ENCODE data around the gene TTC39C.

DNA sequence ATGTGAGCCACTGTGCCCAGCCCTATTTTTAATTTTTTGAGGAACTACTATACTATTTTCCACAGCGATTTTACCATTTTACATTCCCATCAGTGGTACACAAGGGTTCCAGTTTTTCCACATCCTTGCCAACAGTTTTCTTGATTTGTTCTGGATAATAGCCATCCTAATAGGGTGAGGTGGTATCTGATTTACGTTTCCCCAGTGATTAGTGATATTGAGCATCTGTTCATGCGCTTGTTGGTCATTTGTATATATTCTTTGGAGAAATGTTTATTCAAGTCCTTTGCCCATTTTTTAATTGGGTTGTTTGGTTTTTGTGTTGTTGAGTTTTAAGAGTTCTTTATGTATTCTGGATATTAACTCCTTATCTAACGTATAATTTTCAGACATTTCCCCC is 20.8 kb downstream of the TTC39C start:
- TF ChIP-seq, protein P1, sequence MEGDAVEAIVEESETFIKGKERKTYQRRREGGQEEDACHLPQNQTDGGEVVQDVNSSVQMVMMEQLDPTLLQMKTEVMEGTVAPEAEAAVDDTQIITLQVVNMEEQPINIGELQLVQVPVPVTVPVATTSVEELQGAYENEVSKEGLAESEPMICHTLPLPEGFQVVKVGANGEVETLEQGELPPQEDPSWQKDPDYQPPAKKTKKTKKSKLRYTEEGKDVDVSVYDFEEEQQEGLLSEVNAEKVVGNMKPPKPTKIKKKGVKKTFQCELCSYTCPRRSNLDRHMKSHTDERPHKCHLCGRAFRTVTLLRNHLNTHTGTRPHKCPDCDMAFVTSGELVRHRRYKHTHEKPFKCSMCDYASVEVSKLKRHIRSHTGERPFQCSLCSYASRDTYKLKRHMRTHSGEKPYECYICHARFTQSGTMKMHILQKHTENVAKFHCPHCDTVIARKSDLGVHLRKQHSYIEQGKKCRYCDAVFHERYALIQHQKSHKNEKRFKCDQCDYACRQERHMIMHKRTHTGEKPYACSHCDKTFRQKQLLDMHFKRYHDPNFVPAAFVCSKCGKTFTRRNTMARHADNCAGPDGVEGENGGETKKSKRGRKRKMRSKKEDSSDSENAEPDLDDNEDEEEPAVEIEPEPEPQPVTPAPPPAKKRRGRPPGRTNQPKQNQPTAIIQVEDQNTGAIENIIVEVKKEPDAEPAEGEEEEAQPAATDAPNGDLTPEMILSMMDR (IDR thresholded peaks at IDR 0.05; ENCODE audit: insufficient read depth, low read depth, low read length): no peak
- TF ChIP-seq EZH2 (IDR thresholded peaks at IDR 0.05; ENCODE audit: insufficient read depth, low read length): no peak

Measured in astrocyte (in vitro differentiated cells and primary cell).